ENCODE results near the gene CMTM7.
"Not testable (repeated sequence)": the region's sequence is repeated elsewhere in the genome, so short reads cannot be mapped to it uniquely, and the experiment has no call there.

Gene CMTM7

GRCh38 chr3:32460817-32461496 lies 69.3 kb downstream of the CMTM7 start:
- DNase-seq: not testable (repeated sequence)

- not testable (repeated sequence) for DNase-seq
Measured at GRCh38 chr3:32462191-32462986, 70.7 kb downstream of the CMTM7 start.

GRCh38 chr3:32463415-32463814 lies 71.8 kb downstream of the CMTM7 start:
- not testable (repeated sequence) for DNase-seq

GRCh38 chr3:32464726-32465125 lies 73.1 kb downstream of the CMTM7 start:
- not testable (repeated sequence) for DNase-seq

- not testable (repeated sequence) for DNase-seq
Measured at GRCh38 chr3:32466808-32467207, 75.2 kb downstream of the CMTM7 start.

- DNase-seq: peak; percentile 91
Measured at GRCh38 chr3:32467333-32468070, 75.8 kb downstream of the CMTM7 start.

- no peak for DNase-seq
Measured at GRCh38 chr3:32469151-32469874, 77.7 kb downstream of the CMTM7 start.

GRCh38 chr3:32470362-32470761 lies 78.7 kb downstream of the CMTM7 start:
- DNase-seq: no peak

- DNase-seq: no peak
Measured at GRCh38 chr3:32471246-32471645, 79.6 kb downstream of the CMTM7 start.

- DNase-seq: not testable (repeated sequence)
Measured at GRCh38 chr3:32472151-32472550, 80.5 kb downstream of the CMTM7 start.

GRCh38 chr3:32474201-32474600 lies 82.5 kb downstream of the CMTM7 start:
- no peak for DNase-seq

GRCh38 chr3:32480604-32481003 lies 89.0 kb downstream of the CMTM7 start:
- DNase-seq: no peak

- DNase-seq: no peak
Measured at GRCh38 chr3:32481791-32482631, 90.4 kb downstream of the CMTM7 start.

- no peak for DNase-seq
Measured at GRCh38 chr3:32482693-32483092, 91.0 kb downstream of the CMTM7 start.

GRCh38 chr3:32483772-32484171 lies 92.1 kb downstream of the CMTM7 start:
- no peak for DNase-seq

GRCh38 chr3:32484436-32484835 lies 92.8 kb downstream of the CMTM7 start:
- no peak for DNase-seq

- no peak for DNase-seq
Measured at GRCh38 chr3:32487781-32488473, 96.3 kb downstream of the CMTM7 start.

GRCh38 chr3:32488474-32489008 lies 96.9 kb downstream of the CMTM7 start:
- DNase-seq: no peak

GRCh38 chr3:32492684-32493436 lies 101.2 kb downstream of the CMTM7 start:
- DNase-seq: no peak

All from right forelimb (tissue), 1 donor.